GM19467 (cell line): Measurements from ENCODE around the gene ZFP14.

ENCODE experiments used
- ATAC-seq: cut with Tn5 transposase; IDR thresholded peaks from one replicate; pipeline ENCODE4 v1.9.1; 2021; ENCODE audit warnings: mild to moderate bottlenecking, moderate library complexity; ENCODE audit not compliant: unreplicated experiment

Gene ZFP14

GRCh38 chr19:36378625-36379509 is at the start of gene ZFP14:
Gene ZFP14, minus strand, starts transcription at chr19:36379201. Its CDS starts 11,309 bp downstream, at chr19:36367892.
- ATAC-seq, result peak; percentile 94

- no peak for ATAC-seq
Measured at GRCh38 chr19:36423925-36424324, 44.9 kb upstream of the ZFP14 start.

- ATAC-seq, result no peak
Measured at GRCh38 chr19:36421749-36422481, 42.9 kb upstream of the ZFP14 start.

GRCh38 chr19:36420961-36421748 is 42.2 kb upstream of the ZFP14 start:
- ATAC-seq, result no peak

GRCh38 chr19:36418287-36419001 is 39.4 kb upstream of the ZFP14 start, which contains the start of gene ZFP82:
Gene ZFP82, minus strand, starts transcription at chr19:36418644. Its CDS starts 8,855 bp downstream, at chr19:36409789.
- ATAC-seq, result peak; percentile 77

- ATAC-seq, result no peak
Measured at GRCh38 chr19:36417752-36418286, 38.8 kb upstream of the ZFP14 start.

GRCh38 chr19:36409841-36410240 is 30.8 kb upstream of the ZFP14 start:
- ATAC-seq, result no peak

GRCh38 chr19:36408101-36408500 is 29.1 kb upstream of the ZFP14 start:
- no peak for ATAC-seq

- ATAC-seq, result no peak
Measured at GRCh38 chr19:36404498-36404897, 25.5 kb upstream of the ZFP14 start.

- no peak for ATAC-seq
Measured at GRCh38 chr19:36401475-36401874, 22.5 kb upstream of the ZFP14 start.

GRCh38 chr19:36398571-36398970 is 19.6 kb upstream of the ZFP14 start:
- ATAC-seq, result no peak

- ATAC-seq, result no peak
Measured at GRCh38 chr19:36392916-36393673, 14.1 kb upstream of the ZFP14 start.

- no peak for ATAC-seq
Measured at GRCh38 chr19:36379510-36379819, 464 bp upstream of the ZFP14 start.

- ATAC-seq, result no peak
Measured at GRCh38 chr19:36377541-36378178, 1.3 kb downstream of the ZFP14 start.

GRCh38 chr19:36373638-36374156 is 5.3 kb downstream of the ZFP14 start:
- ATAC-seq, result no peak

- ATAC-seq, result no peak
Measured at GRCh38 chr19:36371886-36372285, 7.1 kb downstream of the ZFP14 start.

- ATAC-seq, result no peak
Measured at GRCh38 chr19:36363845-36364244, 15.2 kb downstream of the ZFP14 start.

GRCh38 chr19:36340786-36341372 is 38.1 kb downstream of the ZFP14 start:
- ATAC-seq, result no peak
